T1000 (cell line): ENCODE results near the gene OR2M7.
"Not testable (repeated sequence)": the region's sequence is repeated elsewhere in the genome, so short reads cannot be mapped to it uniquely, and the experiment has no call there.

Experiments used
- DNase-seq: peaks from one replicate; lab custom pipeline; 2025; ENCODE audit warnings: mixed read lengths; lab: John Stamatoyannopoulos, UW

OR2M7 gene, protein sequence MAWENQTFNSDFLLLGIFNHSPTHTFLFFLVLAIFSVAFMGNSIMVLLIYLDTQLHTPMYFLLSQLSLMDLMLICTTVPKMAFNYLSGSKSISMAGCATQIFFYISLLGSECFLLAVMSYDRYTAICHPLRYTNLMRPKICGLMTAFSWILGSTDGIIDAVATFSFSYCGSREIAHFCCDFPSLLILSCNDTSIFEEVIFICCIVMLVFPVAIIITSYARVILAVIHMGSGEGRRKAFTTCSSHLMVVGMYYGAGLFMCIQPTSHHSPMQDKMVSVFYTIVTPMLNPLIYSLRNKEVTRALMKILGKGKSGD

GRCh38 chr1:248324468-248324867, at the start of gene OR2M7:
TSS of gene OR2M7 (minus strand) at chr1:248324568. CDS start at chr1:248324568, 0 bp downstream.
- no peak for DNase-seq

- DNase-seq: peak; percentile 16
These were observed 49.4 kb upstream of the OR2M7 start for GRCh38 chr1:248373761-248374160.

- no peak for DNase-seq
These were observed 48.0 kb upstream of the OR2M7 start for GRCh38 chr1:248372394-248372793.

DNA sequence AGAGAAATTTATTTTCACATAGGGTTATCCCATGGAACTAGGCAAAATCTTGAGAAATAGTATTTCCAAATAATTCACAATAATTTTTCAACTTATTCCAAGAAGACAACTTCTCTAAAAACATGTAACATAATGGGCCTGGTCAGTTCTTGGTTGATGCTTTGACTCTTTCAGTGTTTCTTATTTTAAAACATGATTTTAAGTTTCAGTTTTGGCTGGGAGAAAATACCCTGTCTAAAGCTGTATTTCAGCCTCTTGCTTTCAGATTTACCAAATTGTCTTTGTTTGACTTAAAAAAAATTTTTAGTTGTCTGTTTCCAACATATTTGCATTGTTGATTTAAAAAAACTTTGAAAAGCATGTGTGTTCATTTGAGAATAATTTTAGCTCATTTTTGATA, 42.2 kb upstream of the OR2M7 start:
- DNase-seq: no peak

- no peak for DNase-seq
These were observed 36.9 kb upstream of the OR2M7 start, which contains the start of gene OR2T4 for GRCh38 chr1:248361121-248361715. TSS of gene OR2T4 (plus strand) at chr1:248361665. CDS start at chr1:248361665, 0 bp downstream.

GRCh38 chr1:248359415-248359814, 35.0 kb upstream of the OR2M7 start:
- no peak for DNase-seq

DNA sequence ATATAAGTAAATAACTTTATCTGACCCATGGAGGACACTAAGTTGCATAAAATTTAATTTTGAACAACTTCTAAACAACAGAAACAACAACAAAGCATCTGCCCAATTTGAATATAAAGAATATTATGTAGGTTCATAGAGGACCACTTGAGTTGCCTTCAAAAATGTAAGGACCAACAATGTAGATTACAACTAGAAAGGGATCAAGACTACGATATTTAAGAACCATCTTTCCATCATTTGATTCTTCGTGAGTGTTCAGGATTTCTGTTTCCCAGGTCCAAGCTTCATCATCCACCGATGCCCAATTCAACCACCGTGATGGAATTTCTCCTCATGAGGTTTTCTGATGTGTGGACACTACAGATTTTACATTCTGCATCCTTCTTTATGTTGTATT, 24.1 kb upstream of the OR2M7 start, which contains the start of gene OR14C36:
Gene OR14C36, plus strand, starts transcription at position 301 of the 400 bp plus-strand sequence. Its CDS starts 0 bp downstream, at position 301.
- no peak for DNase-seq

DNA sequence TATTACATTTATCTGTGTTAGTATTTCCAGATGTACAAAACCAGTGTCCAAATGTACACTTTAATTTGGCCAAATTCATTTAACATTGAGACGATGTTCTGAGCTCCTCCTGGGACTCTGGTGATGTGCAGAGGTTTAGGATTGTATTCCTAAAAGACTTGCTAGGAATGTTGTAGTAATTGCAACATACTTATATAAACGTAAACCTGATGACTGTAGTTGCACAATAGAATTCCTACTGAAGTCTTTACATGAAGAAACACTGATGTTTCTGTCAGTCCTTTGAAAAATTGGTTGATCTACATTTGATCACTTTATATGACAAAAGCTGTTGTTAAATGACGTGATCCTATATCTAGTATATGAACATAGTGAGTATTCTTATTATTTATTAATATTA, 19.1 kb upstream of the OR2M7 start:
- no peak for DNase-seq

DNA sequence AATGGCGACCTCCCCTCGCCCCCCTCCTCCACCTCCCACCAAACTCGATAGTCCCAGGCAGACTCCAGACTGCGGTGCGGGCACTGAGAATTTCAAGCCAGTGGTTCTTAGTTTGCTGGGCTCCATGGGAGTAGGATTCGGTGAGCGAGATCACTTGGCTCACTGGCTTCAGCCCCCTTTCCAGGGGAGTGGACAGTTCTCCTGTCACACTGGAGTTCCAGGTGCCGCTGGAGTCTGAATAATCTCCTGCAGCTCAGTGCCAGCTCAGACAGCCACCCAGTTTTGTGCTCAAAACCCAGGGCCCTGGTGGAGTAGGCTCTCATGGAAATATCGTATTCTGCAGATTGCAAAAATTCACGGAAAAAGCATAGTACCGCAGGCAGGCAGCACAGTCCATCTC, 7.6 kb downstream of the OR2M7 start:
- no peak for DNase-seq

GRCh38 chr1:248306740-248307139, 17.6 kb downstream of the OR2M7 start:
- not testable (repeated sequence) for DNase-seq

GRCh38 chr1:248306103-248306502, 18.3 kb downstream of the OR2M7 start:
- no peak for DNase-seq

DNA sequence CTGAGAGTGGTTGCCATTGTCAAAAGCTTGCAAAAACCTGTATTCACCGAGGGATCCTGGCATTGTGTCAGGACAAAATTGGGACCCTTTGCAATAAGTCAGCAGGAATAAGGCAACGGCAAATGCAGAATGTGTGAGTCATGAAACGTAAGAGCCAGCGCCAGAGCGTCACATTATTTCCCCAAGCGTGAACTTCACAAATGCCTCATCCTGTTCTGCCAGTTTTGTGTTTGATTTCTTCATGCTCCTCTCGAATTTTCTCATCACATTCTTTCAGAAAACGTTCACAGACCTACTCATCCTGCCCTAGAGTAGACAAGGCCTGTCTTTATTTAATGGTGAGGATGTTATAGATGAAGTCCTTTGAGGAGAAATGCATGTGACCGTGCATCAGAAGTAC, 18.7 kb downstream of the OR2M7 start:
- not testable (repeated sequence) for DNase-seq

GRCh38 chr1:248303324-248303723, 21.0 kb downstream of the OR2M7 start, which contains the start of gene OR2T12:
TSS of gene OR2T12 (minus strand) at chr1:248303424. CDS start at chr1:248295578, 7,846 bp downstream.
- no peak for DNase-seq

DNA sequence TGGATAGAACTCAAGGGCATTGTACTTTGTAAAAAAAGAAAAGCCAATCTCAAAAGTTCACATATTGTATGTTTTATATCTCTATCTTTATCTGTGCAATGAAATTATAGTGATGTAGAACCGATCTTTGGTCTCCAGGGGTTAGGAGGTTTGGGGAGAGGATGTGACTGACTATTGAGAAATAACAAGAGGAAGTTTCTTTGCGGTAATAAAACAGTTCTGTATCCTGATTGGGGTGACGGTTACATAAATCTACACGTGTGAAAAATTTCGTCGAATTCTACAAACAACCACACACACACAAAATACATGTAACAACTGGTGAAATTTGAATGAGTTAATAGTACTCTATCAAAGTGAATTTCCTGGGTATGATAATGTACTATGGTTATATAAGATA, 36.0 kb downstream of the OR2M7 start:
- no peak for DNase-seq

GRCh38 chr1:248277876-248278275, 46.5 kb downstream of the OR2M7 start, which contains the start of gene OR2T33:
TSS of gene OR2T33 (minus strand) at chr1:248277976. CDS start at chr1:248273814, 4,162 bp downstream.
- DNase-seq: no peak
